HG03135 (cell line): ENCODE data around the gene DDX6.

Experiments used
- ATAC-seq: cut with Tn5 transposase; IDR thresholded peaks from one replicate; pipeline ENCODE4 v1.9.1; 2021; ENCODE audit warnings: mild to moderate bottlenecking, moderate library complexity; ENCODE audit not compliant: unreplicated experiment

DDX6 gene

DNA sequence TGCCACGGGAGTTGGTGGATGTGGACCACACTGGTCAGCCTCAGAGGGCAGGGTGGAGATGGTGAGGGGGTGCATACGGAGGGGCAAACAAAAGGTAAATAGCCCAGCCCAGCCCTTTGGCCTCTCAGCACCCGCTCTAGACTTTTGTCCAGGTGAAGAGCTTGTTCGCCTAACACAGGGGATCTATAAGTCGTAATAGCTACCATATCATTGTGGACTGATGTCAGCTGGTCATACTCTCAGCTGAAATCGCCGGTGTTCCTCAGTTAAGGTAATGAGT, 84.5 kb downstream of the DDX6 start:
- no peak for ATAC-seq

- no peak for ATAC-seq
These were observed 85.0 kb downstream of the DDX6 start for GRCh38 chr11:118705791-118706545.

- ATAC-seq: no peak
These were observed 85.7 kb downstream of the DDX6 start for GRCh38 chr11:118705111-118705741.

DNA sequence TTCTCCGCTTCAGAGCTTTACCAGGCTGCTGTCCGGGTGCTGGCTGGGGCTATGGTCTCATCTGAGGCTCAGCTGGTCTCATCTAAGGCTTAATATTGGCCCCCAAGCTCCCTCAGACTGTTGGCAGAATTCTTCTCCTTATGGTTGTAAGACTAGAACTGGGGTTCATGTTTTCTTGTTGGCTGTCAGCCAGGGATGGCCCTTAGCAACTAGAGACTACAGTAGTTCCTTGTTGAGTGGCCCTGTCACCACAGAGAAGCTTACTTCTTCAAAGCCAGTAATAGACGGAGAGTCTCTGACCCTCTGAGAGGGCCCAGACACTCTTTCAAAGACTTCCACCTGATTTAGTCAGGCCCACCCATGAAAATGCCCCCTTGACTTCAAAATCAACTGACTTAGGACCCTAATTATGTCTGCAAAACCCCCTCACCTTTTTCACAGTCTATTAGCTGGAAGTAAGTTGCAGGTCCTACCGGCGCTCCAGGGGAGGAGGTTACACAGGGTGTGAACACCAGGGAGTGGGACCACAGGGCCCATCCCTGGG, 87.3 kb downstream of the DDX6 start:
- no peak for ATAC-seq

DNA sequence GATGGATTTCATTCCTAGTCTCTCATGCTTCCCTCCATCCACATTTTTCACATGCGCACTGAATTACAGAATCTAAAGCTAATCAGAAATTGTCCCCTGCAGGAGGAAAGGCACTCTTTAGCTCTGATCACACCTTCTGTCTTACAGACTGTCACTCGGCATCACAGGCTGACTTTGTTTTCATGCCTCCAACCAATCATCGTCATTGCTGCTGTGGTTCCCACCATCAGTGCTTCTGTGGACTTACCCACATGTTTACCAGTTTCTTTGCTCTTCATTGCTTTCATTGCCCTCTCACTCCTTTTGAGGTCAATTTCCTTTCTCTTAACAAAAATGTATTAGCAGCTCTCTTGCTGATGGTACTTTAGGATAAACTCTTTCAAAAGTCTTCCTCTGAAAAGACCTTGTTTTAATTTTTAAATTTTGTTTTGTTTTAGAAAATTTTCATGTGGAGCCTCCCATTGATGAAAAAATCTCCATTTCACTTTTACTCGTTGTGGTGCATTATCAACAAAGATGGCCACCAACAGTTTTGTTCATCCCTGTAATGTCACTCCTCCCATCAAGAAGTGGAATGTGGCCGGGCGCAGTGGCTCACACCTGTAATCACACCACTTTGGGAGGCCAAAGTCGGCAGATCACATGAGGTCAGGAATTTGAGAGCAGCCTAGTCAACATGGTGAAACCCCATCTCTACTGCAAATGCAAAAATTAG, 91.3 kb downstream of the DDX6 start:
- no peak for ATAC-seq
